Lower lobe of right lung (tissue), 2 donors: Measurements from ENCODE around the gene CACNG1. TPM values are rescaled to one million over a fixed set of nuclear protein-coding genes. Genes with fewer than 3 reads are reported as not detected.

Source experiments
- ATAC-seq, 2 donors: fragments of 200-7000 bp; cut with Tn5 transposase; one replicate each; pipeline ENCODE4 v1.9.1; 2020 to 2022; ENCODE audit warnings: mild to moderate bottlenecking in 2 of 2, moderate library complexity in 2 of 2
- DNase-seq: peaks from one replicate; pipeline ENCODE4 v3.0.0-alpha.2; 2020
- H3K27ac ChIP-seq: fragments of 200-600 bp; one replicate; pipeline ENCODE4 v1.8.0; 2022
- H3K27me3 ChIP-seq: fragments of 200-600 bp; one replicate; pipeline ENCODE4 v1.8.0; 2022; ENCODE audit warnings: low read depth
- H3K36me3 ChIP-seq: fragments of 200-600 bp; one replicate; pipeline ENCODE4 v1.8.0; 2022; ENCODE audit warnings: mild to moderate bottlenecking
- H3K4me1 ChIP-seq: fragments of 200-600 bp; one replicate; pipeline ENCODE4 v1.8.0; 2022
- H3K4me3 ChIP-seq: fragments of 200-600 bp; one replicate; pipeline ENCODE4 v1.8.0; 2022; ENCODE audit warnings: mild to moderate bottlenecking
- H3K9me3 ChIP-seq: fragments of 200-600 bp; one replicate; pipeline ENCODE4 v1.8.0; 2022
- CTCF ChIP-seq: fragments of 200-600 bp; IDR thresholded peaks from one replicate; pipeline ENCODE4 v1.8.0; 2022; ENCODE audit warnings: antibody characterized with exemption, mild to moderate bottlenecking
- intact Hi-C: fragments of 100-400 bp; cut with DNase I; formaldehyde crosslinking; loops from one replicate; pipeline ENCODE4 v1.11.0; 2022
- total RNA-seq: library from RNA; stranded (reverse); fragmentation: NEBNext Ultra II Directional; extraction: Animal tissue kit (Norgen Biotek cat#: 25700); gene quantifications from one replicate; pipeline ENCODE4 v1.2.1, GENCODE V29; 2021
- donor health status: DM: no; HTN: yes; CAD: no; lungs with severe emphysema.

The CACNG1 gene
- total RNA-seq, 1 donor from 2014 or later = not detected

GRCh38 chr17:67004181-67004580, 40.2 kb upstream of the CACNG1 start:
- no peak overlapping the region for H3K4me3 ChIP-seq
- H3K4me1 ChIP-seq = no peaks in the 10 kb centered on the region
- no peak overlapping the region for H3K27ac ChIP-seq
- DNase-seq (no peak), ATAC-seq (no peak)
- intact Hi-C loops = no loop called here
- no peaks in the 10 kb centered on the region for H3K9me3 ChIP-seq
- TF ChIP-seq CTCF = no peak
- no peaks in the 10 kb centered on the region for H3K27me3 ChIP-seq
- no peaks in the 10 kb centered on the region for H3K36me3 ChIP-seq

- no peaks in the 10 kb centered on the region for H3K27me3 ChIP-seq
- TF ChIP-seq CTCF = no peak
- H3K36me3 ChIP-seq = no peaks in the 10 kb centered on the region
- no peak overlapping the region for H3K4me3 ChIP-seq
- no peak overlapping the region for H3K27ac ChIP-seq
- intact Hi-C loops = no loop called here
- no peaks in the 10 kb centered on the region for H3K4me1 ChIP-seq
- H3K9me3 ChIP-seq = no peaks in the 10 kb centered on the region
- ATAC-seq (no peak), DNase-seq (no peak)
These were observed 37.1 kb upstream of the CACNG1 start for GRCh38 chr17:67007266-67007665.

- no peak for ATAC-seq
- no peak overlapping the region for H3K27ac ChIP-seq
- intact Hi-C loops = no loop called here
- no peaks in the 10 kb centered on the region for H3K4me1 ChIP-seq
- no peaks in the 10 kb centered on the region for H3K9me3 ChIP-seq
- H3K36me3 ChIP-seq = no peaks in the 10 kb centered on the region
- H3K4me3 ChIP-seq = no peak overlapping the region
- H3K27me3 ChIP-seq = no peaks in the 10 kb centered on the region
- DNase-seq = no peak
- TF ChIP-seq CTCF = no peak
These were observed 36.3 kb upstream of the CACNG1 start for GRCh38 chr17:67008101-67008500.

GRCh38 chr17:67011527-67012175, 32.7 kb upstream of the CACNG1 start:
- DNase-seq = no peak
- ATAC-seq = no peak
- Histone ChIP-seq H3K36me3 (no peaks in the 10 kb centered on the region), H3K27ac (no peak overlapping the region), H3K4me1 (no peaks in the 10 kb centered on the region), H3K27me3 (no peaks in the 10 kb centered on the region), H3K9me3 (no peaks in the 10 kb centered on the region), H3K4me3 (no peak overlapping the region)
- no peak for TF ChIP-seq CTCF
- intact Hi-C loops = no loop called here

GRCh38 chr17:67013891-67014290, 30.5 kb upstream of the CACNG1 start:
- Histone ChIP-seq H3K27ac (no peak overlapping the region), H3K9me3 (no peaks in the 10 kb centered on the region), H3K4me1 (no peaks in the 10 kb centered on the region), H3K36me3 (no peaks in the 10 kb centered on the region), H3K27me3 (no peaks in the 10 kb centered on the region), H3K4me3 (no peak overlapping the region)
- no peak for TF ChIP-seq CTCF
- DNase-seq (no peak), ATAC-seq (no peak)
- intact Hi-C loops = no loop called here
